HG03469 (cell line): Measurements from ENCODE around the gene TAGLN.
A peak's percentile ranks its signal among the peaks of the same experiment; 100 is the strongest.
"Not testable (repeated sequence)": the region's sequence is repeated elsewhere in the genome, so short reads cannot be mapped to it uniquely, and the experiment has no call there.

ENCODE experiments used
- ATAC-seq: cut with Tn5 transposase; IDR thresholded peaks from one replicate; pipeline ENCODE4 v1.9.1; 2021; ENCODE audit warnings: mild to moderate bottlenecking, moderate library complexity, moderate number of reproducible peaks; ENCODE audit not compliant: unreplicated experiment

TAGLN gene

GRCh38 chr11:117180661-117181585 is 18.2 kb upstream of the TAGLN start:
- no peak for ATAC-seq

GRCh38 chr11:117181586-117182550 is 17.3 kb upstream of the TAGLN start:
- ATAC-seq, result no peak

DNA sequence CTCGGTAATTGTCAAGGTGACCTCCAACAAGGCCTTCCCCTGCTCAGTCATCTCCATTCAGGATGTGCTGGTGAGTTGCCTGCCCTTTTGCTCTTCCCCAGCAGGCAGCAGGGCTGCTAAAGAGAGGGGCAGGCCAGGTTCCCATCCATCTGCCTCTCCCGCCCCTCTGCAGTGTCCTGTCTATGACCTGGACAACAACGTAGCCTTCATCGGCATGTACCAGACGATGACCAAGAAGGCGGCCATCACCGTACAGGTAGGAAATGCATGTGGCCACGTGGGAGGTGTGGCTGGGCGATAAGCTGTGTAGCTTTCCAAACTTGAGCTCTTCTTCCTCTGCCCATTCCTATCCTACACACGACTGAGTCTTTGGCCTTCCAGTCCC is 16.6 kb upstream of the TAGLN start:
- no peak for ATAC-seq

GRCh38 chr11:117183178-117183577 is 16.0 kb upstream of the TAGLN start:
- not testable (repeated sequence) for ATAC-seq

GRCh38 chr11:117183724-117184349 is 15.3 kb upstream of the TAGLN start:
- no peak for ATAC-seq

- ATAC-seq, result no peak
Observed at GRCh38 chr11:117185736-117186430, 13.3 kb upstream of the TAGLN start.

GRCh38 chr11:117186431-117186761 is 12.8 kb upstream of the TAGLN start:
- no peak for ATAC-seq

DNA sequence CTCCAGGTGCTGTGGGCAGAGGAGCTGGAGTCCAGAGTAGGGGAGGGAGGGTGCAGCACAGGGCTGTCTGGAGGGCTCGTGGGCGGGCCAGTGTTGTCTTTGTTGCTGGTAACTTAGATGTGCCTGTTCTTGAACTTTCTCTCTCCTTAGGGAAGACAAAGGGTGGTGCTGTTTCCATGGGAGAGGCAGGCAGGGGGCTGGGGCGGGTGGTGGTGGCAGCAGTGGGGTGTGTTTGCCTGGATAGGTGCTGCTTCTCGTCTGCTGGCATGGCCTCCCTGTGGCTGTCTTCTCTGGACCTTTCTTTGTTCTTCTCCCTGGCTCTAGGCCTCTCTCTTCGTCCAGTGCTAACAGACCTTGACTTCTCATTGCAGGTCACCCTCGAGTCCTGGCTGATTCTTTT is 12.2 kb upstream of the TAGLN start:
- ATAC-seq, result no peak

GRCh38 chr11:117187428-117187798 is 11.8 kb upstream of the TAGLN start:
- ATAC-seq, result no peak

DNA sequence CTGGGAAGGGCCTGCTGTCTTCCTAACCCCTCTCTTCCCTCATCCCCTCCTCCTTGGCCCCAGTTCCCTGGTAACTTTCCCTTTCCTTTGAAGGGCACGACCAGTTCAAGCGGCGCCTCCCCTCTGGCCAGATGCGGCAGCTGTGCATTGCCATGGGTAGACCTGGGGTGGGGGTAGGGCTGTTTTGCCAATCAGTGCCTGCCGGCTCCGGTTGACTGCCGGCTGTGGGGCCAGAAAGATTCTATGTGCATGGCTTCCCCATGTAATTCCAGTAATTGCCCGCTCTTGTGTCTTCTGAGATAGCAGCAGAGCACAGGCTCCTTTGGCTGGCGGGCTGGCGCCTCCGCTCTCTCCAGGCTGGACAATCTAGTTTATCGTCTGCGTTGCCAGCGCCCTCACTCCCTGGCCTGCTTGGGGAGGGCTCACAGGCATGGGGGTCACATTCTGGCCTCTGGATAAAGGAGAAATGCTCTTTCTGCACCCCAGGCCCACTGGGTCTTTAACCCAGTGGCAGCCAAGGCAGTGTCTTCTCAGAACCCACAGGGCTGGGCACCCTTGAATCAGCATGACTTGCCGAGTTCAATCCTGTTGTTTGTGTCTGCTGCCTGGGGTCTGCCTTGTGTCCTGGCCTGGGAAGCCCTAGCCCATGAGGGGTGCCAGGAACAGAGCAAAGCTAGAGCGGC is 11.2 kb upstream of the TAGLN start:
- no peak for ATAC-seq

- ATAC-seq, result no peak
Observed at GRCh38 chr11:117188620-117189081, 10.5 kb upstream of the TAGLN start.

DNA sequence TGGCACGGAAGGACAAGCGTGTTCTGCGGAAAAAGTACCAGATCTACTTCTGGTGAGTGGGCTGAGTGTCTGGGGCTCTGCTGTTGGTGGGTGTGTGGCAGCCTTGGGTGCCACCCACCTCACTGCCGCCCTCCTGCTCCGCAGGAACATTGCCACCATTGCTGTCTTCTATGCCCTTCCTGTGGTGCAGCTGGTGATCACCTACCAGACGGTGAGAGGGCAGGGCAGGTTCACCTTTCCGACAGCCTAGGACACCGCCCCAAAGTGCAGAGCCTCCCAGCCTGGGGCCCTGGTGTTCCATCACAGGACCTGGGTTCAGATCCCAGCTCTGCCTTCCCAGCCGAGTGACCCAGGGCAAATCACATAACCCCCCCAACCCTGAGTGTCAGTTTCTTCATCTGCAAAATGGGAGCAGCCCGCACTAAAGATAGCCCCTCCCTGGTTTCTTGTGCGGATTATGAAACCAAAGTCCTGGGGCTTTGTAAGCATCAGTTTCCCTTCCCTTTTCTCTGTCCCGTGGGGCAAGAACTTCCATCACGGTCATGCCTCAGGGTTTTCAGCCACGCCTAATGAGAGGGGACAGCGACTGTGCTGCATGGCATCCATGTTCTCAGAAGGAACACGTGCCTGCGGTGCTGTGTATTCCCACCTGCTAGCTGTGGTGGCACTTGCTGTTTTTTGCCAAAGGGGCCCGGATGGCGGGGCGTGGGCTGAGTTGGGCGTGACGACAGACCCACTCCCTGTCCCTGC is 9.8 kb upstream of the TAGLN start:
- peak; percentile 47 for ATAC-seq

DNA sequence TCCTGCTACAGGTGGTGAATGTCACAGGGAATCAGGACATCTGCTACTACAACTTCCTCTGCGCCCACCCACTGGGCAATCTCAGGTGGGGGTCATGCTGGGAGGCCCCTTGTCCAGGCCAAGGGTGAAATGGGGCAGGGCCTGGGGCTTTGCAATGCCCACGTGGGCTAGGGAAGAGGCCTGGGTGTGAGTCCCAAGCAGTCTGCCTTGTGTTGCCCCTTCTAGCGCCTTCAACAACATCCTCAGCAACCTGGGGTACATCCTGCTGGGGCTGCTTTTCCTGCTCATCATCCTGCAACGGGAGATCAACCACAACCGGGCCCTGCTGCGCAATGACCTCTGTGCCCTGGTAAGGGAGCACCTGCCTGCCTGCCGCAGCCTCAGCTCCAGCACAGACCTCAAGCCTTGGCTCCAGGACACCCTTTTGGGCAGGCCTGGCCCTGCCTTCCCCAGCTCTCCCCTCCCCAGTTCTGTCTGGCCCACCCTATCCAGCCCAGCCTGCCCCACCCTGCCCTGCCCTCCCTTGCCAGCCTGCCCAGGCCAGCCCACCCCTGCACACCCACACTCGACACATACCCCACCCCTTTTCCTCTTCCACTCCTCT is 9.1 kb upstream of the TAGLN start:
- no peak for ATAC-seq

DNA sequence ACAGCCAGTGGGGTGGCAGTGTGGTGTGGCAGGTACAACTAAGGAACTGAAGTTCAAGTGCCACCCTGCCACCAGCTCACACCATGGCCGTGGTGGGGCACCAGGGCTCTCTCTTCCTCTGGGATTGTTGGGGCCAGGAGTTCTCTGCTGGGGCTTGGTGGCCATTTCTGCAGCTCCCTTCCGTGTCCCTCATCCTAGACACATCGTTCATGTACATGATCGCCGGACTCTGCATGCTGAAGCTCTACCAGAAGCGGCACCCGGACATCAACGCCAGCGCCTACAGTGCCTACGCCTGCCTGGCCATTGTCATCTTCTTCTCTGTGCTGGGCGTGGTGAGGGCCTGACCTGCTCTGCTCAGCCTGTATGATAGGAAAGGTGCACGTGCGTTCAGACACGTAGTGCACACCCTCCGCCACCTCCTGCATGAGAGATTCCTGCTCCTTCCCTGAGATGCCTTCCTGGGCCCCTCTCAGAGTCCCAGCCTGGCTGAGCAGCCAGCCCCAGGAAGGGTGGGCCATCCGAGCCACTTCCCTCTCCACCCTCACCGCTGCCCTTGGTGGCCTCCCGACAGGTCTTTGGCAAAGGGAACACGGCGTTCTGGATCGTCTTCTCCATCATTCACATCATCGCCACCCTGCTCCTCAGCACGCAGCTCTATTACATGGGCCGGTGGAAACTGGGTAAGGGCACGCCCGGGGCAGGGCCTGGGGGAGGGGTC is 7.3 kb upstream of the TAGLN start:
- ATAC-seq, result no peak

- no peak for ATAC-seq
Observed at GRCh38 chr11:117192401-117192875, 6.7 kb upstream of the TAGLN start.

GRCh38 chr11:117193130-117194020 is 5.8 kb upstream of the TAGLN start:
- ATAC-seq, result no peak

GRCh38 chr11:117194267-117194666 is 4.9 kb upstream of the TAGLN start:
- no peak for ATAC-seq
